Stimulated activated effector memory CD8-positive, alpha-beta T cell treated with anti-CD3 and anti-CD28 coated beads, Interleukin-12 subunit alpha, Interleukin-12 subunit beta, amount 100 ng/mL, for 72 hours (primary cell): Measurements from ENCODE around the gene MYO7B.

ENCODE experiments used
- ATAC-seq: fragments of 150-1000 bp; cut with Tn5 transposase; 2 replicates; pipeline ENCODE4 v1.10.0; 2021
- DNase-seq, 2 donors: peaks; one replicate each; pipeline ENCODE4 v3.0.0; 2021 to 2022; ENCODE audit warnings: low spot score in 2 of 2
- H3K27ac Mint-ChIP-seq: one replicate; pipeline ENCODE4 v1.8.0; 2022; ENCODE audit warnings: mild to moderate bottlenecking, mixed read lengths
- H3K36me3 Mint-ChIP-seq: one replicate; pipeline ENCODE4 v1.8.0; 2022; ENCODE audit warnings: mild to moderate bottlenecking, mixed read lengths
- H3K4me1 Mint-ChIP-seq: one replicate; pipeline ENCODE4 v1.8.0; 2022; ENCODE audit warnings: mixed read lengths
- H3K4me3 Mint-ChIP-seq: one replicate; pipeline ENCODE4 v1.8.0; 2022; ENCODE audit warnings: mild to moderate bottlenecking, mixed read lengths
- H3K9me3 Mint-ChIP-seq: one replicate; pipeline ENCODE4 v1.8.0; 2022; ENCODE audit warnings: mixed read lengths

MYO7B gene

GRCh38 chr2:127581516-127582490, 46.3 kb downstream of the MYO7B start:
- DNase-seq (no peak), ATAC-seq (no peak)
- H3K4me1 Mint-ChIP-seq: no peaks in the 10 kb centered on the region
- H3K4me3 Mint-ChIP-seq: no peak overlapping the region
- H3K27ac Mint-ChIP-seq: no peak overlapping the region
- no peaks in the 10 kb centered on the region for H3K9me3 Mint-ChIP-seq
- no peaks in the 10 kb centered on the region for H3K36me3 Mint-ChIP-seq

DNA sequence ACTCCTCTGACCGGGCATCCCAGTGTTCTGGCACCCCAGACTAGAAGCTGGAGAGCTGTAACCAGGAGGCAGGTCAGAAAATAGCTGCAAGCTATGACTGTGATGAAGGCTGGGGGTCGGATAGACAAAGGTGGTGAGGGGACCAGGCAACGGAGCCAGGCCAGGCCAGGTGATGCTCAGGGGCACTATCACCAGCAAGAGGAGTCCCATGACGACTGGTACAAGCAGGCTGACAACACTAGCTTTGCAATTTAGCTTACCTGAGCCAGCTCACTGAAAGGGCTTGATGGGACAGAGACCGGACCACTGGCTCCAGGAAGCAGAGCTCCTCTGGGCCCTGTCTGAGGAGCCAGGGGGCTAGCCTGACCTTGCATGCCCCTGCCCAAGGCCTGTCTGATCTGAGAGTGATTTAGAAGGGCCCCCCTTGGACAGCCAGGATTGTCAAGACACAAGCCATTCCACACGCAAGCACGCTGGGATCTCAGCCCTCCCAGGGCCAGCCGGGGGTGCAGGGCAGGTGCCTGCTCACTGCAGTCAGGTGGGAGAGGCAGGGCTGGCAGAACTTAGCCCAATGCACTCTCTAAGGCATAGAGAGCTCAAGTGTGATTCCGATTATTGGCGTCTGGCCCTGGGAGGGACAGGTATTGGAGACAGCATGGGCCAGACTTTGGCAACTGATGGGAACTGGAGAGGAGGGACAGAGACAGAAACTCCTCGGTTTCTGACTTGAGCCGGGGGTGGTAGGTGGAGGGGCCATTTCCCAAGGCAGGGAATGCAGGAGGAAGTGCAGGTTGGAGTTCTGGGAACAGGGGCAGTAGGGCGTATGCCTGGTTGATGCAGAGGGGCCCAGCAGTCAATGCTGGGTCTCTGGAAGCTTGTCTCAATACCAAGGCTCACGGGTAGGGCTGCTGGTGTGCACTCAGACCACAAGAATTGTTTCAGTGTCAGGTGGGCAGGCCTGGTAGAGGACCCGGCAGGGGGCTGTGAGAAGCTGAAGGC, 47.7 kb downstream of the MYO7B start:
- H3K4me3 Mint-ChIP-seq: no peak overlapping the region

GRCh38 chr2:127584047-127584446, 48.6 kb downstream of the MYO7B start:
- no peak overlapping the region for H3K4me3 Mint-ChIP-seq
- no peaks in the 10 kb centered on the region for H3K4me1 Mint-ChIP-seq
- no peaks in the 10 kb centered on the region for H3K36me3 Mint-ChIP-seq
- ATAC-seq: no peak
- H3K9me3 Mint-ChIP-seq: no peaks in the 10 kb centered on the region
- DNase-seq: no peak
- no peak overlapping the region for H3K27ac Mint-ChIP-seq

More for the DNA sequence above, 47.7 kb downstream of the MYO7B start:
- Mint-ChIP-seq H3K4me1 (no peaks in the 10 kb centered on the region), H3K27ac (no peak overlapping the region), H3K36me3 (no peaks in the 10 kb centered on the region), H3K9me3 (no peaks in the 10 kb centered on the region)
- no peak for DNase-seq
- peak; percentile 22 for ATAC-seq

- DNase-seq: no peak
- Mint-ChIP-seq H3K36me3 (no peaks in the 10 kb centered on the region), H3K4me3 (no peak overlapping the region), H3K27ac (no peak overlapping the region), H3K4me1 (no peaks in the 10 kb centered on the region), H3K9me3 (no peaks in the 10 kb centered on the region)
- no peak for ATAC-seq
These were observed 49.1 kb downstream of the MYO7B start for GRCh38 chr2:127584516-127585033.

GRCh38 chr2:127585270-127585807, 49.9 kb downstream of the MYO7B start:
- H3K9me3 Mint-ChIP-seq: no peaks in the 10 kb centered on the region
- DNase-seq: no peak
- no peak overlapping the region for H3K27ac Mint-ChIP-seq
- H3K4me1 Mint-ChIP-seq: no peaks in the 10 kb centered on the region
- no peak overlapping the region for H3K4me3 Mint-ChIP-seq
- no peaks in the 10 kb centered on the region for H3K36me3 Mint-ChIP-seq
- ATAC-seq: no peak

DNA sequence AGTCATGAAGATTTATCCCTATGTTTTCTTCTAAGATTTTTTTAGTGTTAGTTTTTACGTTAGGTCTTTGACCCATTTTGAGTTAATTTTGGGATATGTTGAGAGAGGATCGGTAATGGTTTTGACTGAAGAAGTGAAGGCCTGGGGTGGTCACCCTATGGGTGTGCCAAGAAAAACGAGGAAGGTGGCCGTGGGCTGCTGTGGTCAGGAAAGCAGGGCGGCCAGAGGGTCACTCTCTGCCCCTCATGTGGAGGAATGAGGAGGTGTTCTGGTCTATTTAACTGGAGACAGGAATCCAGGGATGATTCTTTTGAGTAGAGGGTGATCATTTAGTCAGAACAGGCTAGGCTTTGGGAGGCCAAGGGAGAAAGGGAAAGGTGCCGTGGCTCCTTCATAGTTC, 50.7 kb downstream of the MYO7B start:
- Mint-ChIP-seq H3K27ac (no peak overlapping the region), H3K4me3 (no peak overlapping the region), H3K4me1 (no peaks in the 10 kb centered on the region), H3K9me3 (no peaks in the 10 kb centered on the region), H3K36me3 (no peaks in the 10 kb centered on the region)
- ATAC-seq: no peak
- DNase-seq: no peak

DNA sequence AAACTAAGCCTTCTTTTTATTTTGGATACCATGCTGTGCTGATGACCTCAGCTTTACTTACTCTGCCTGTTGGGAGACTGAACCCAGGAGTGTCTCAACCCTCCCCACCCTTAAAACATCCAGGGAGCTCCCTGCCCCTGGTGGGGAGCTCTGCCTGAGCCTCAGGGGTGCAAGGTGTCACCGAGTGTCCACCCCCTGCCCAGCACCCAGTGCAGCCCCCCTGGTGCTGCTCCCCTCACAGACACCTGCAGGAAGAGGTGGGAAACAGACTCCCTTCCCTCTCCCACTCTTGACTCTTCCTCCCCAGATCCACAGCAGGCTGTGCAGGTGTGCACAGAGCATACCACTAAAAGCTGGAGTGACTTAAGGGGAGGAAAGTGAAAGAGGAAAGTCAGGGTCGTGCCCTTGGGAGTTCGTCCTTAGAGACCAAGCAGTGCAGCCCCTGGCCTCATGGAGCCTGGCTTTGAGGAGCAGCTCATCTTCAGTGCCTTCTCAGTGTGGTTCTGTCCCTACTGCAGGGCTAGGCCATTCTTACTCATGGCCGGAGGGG, 51.3 kb downstream of the MYO7B start:
- DNase-seq: no peak
- ATAC-seq: no peak
- no peaks in the 10 kb centered on the region for H3K36me3 Mint-ChIP-seq
- H3K9me3 Mint-ChIP-seq: no peaks in the 10 kb centered on the region
- H3K27ac Mint-ChIP-seq: no peak overlapping the region
- no peaks in the 10 kb centered on the region for H3K4me1 Mint-ChIP-seq
- H3K4me3 Mint-ChIP-seq: no peak overlapping the region

- DNase-seq: no peak
- no peaks in the 10 kb centered on the region for H3K9me3 Mint-ChIP-seq
- no peak overlapping the region for H3K27ac Mint-ChIP-seq
- H3K4me3 Mint-ChIP-seq: no peak overlapping the region
- ATAC-seq: no peak
- H3K36me3 Mint-ChIP-seq: no peaks in the 10 kb centered on the region
- H3K4me1 Mint-ChIP-seq: no peaks in the 10 kb centered on the region
These were observed 52.8 kb downstream of the MYO7B start for GRCh38 chr2:127588241-127588640.

DNA sequence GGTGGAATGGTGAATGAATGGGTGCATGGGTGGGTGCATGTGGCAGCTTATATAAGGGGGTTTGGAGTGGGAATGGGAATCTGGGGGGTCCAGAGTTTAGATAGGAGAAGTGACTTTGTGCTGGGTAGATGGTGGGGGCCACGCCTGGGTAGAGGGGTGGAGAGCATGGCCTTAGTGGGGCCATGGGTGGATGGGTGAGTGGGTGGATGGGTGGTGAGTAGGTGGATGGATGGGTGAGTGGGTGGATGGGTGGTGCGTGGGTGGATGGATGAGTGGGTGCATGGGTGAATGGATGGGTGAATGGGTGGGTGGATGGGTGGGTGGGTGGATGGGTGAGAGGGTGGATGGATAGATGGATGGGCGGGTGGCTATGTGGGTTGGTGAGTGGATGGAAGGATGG, 53.9 kb downstream of the MYO7B start:
- H3K4me1 Mint-ChIP-seq: no peaks in the 10 kb centered on the region
- H3K9me3 Mint-ChIP-seq: no peaks in the 10 kb centered on the region
- H3K36me3 Mint-ChIP-seq: no peaks in the 10 kb centered on the region
- H3K4me3 Mint-ChIP-seq: no peak overlapping the region
- ATAC-seq (no peak), DNase-seq (no peak)
- no peak overlapping the region for H3K27ac Mint-ChIP-seq

DNA sequence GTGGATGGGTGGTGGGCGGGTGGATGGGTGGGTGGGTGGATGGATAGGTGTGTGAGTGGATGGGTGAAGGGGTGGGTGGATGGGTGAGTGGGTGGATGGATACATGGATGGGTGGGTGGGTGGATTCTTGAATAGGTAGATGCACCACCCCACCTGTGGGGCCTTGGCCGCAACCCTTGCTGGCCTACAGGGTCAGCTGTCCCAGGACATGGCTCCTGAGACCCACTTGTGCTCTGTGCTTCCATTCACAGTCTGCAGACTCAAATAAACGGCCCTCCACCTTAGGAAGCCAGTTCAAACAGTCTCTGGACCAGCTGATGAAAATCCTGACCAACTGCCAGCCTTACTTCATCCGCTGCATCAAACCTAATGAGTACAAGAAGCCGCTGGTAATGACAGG, 54.4 kb downstream of the MYO7B start:
- ATAC-seq (no peak), DNase-seq (no peak)
- Mint-ChIP-seq H3K4me1 (no peaks in the 10 kb centered on the region), H3K27ac (no peak overlapping the region), H3K36me3 (no peaks in the 10 kb centered on the region), H3K9me3 (no peaks in the 10 kb centered on the region), H3K4me3 (no peak overlapping the region)

DNA sequence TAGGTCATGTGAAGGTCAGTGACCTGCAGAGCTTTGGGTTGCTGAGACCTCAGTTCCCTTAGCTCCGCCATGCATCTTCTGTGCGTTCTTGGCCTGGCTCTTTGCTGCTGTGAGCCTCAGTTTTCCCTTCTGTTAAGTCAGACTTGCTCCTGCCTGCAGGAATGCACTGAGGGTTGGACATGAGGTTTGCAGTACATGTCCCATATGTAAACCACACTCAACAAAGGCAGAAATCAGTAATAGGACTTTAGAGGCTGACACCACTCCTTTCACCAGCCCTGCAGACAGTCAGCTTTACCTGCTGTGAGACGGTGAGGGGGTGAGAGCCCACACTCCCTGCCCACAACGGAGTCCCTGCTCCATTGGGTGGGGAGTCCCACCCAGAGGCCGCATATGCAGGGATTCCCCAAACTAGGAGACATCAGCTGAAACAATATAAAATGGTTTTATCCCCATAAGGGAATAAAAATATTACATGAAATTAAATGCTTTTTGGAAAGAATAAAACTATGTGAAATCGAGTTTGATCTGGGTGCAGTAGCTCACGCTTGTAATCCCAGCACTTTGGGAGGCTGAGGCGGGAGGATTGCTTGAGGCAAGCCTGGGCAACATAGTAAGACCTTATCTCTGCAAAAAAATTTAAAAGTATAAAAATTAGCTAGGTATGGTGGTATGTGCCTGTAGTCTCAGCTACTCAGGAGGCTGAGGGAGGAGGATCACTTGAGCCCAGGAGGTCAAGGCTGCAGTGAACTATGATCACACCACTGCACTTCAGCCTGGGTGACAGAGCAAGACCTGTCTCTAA, 55.1 kb downstream of the MYO7B start:
- Mint-ChIP-seq H3K4me3 (no peak overlapping the region), H3K27ac (no peak overlapping the region), H3K36me3 (no peaks in the 10 kb centered on the region), H3K9me3 (no peaks in the 10 kb centered on the region), H3K4me1 (no peaks in the 10 kb centered on the region)
- ATAC-seq: no peak
- no peak for DNase-seq

DNA sequence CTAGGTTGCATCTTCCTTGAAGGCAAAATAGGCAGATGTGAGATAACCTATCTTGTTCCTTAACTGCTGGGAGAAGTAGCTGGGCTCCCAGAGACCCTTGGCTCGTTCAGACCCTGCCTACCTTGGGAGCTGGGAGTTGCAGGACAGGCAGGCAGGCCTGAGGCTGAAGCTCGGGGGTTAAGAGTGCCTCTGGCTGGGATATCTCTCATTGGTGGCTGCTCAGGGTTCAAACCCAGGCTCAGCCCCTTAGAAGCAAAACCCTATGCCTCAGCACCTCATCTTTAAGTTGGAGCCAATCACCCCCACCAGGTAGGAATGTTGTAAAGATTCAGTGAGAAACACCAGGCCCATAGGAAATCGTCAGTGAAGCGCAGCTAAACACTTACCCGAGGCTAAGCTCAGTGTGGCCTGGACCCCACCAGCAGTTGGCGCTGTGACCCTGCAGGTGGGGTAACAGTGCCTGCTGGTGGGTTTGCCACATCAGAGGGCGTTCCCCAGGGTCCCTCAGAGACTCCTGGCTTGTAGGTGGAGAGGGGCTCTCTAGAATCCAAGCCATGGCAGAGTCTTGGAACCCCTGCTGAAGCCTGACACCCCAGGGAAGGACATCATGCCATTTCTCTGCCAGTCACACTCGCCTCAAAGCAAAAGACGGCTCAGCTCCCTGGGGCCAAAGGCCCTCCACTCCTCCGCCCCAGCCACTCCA, 55.9 kb downstream of the MYO7B start:
- peak; percentile 40 to 69 for DNase-seq
- H3K27ac Mint-ChIP-seq: no peak overlapping the region
- H3K4me3 Mint-ChIP-seq: no peak overlapping the region
- no peaks in the 10 kb centered on the region for H3K9me3 Mint-ChIP-seq
- no peaks in the 10 kb centered on the region for H3K4me1 Mint-ChIP-seq
- peak; percentile 80 for ATAC-seq
- no peaks in the 10 kb centered on the region for H3K36me3 Mint-ChIP-seq

- H3K27ac Mint-ChIP-seq: no peak overlapping the region
- H3K36me3 Mint-ChIP-seq: no peaks in the 10 kb centered on the region
- no peak overlapping the region for H3K4me3 Mint-ChIP-seq
- DNase-seq (no peak), ATAC-seq (no peak)
- H3K4me1 Mint-ChIP-seq: no peaks in the 10 kb centered on the region
- no peaks in the 10 kb centered on the region for H3K9me3 Mint-ChIP-seq
These were observed 57.3 kb downstream of the MYO7B start for GRCh38 chr2:127592761-127593227.
